Psoas muscle (tissue), 8 donors: Measurements from ENCODE around the gene GNPDA1. TPM values are rescaled to one million over a fixed set of nuclear protein-coding genes. Genes with fewer than 3 reads are reported as not detected.

Source experiments
- ATAC-seq, 4 donors: fragments of 200-7000 bp; cut with Tn5 transposase; one replicate each; pipeline ENCODE4 v1.9.1; 2020; ENCODE audit warnings: moderate library complexity in 3 of 4, mild to moderate bottlenecking in 2 of 4
- DNase-seq, 2 donors: peaks; one replicate each; pipeline ENCODE4 v3.0.0-alpha.2; 2020
- H3K27ac ChIP-seq: fragments of 200-600 bp; one replicate; pipeline ENCODE4 v1.8.0; 2022
- H3K27me3 ChIP-seq, 3 donors: fragments of 200-600 bp in 1 of 3; one replicate each; pipeline versions ENCODE4 v1.6.1 to v1.8.0; 2013 to 2022; ENCODE audit warnings: low read length in 2 of 3, mild to moderate bottlenecking in 2 of 3, moderate library complexity in 1 of 3; ENCODE audit not compliant: insufficient read depth in 3 of 3
- H3K36me3 ChIP-seq, 2 donors: fragments of 200-600 bp in 1 of 2; one replicate each; pipeline versions ENCODE4 v1.6.1 to v1.8.0; 2013 to 2022; ENCODE audit warnings: low read depth in 1 of 2, mild to moderate bottlenecking in 1 of 2, moderate library complexity in 1 of 2; ENCODE audit not compliant: insufficient read depth in 1 of 2
- H3K4me1 ChIP-seq: fragments of 200-600 bp; one replicate; pipeline ENCODE4 v1.8.0; 2022
- H3K4me3 ChIP-seq: fragments of 200-600 bp; one replicate; pipeline ENCODE4 v1.8.0; 2022; ENCODE audit warnings: mild to moderate bottlenecking
- H3K9me3 ChIP-seq: fragments of 200-600 bp; one replicate; pipeline ENCODE4 v1.8.0; 2022
- CTCF ChIP-seq: fragments of 200-600 bp; IDR thresholded peaks from one replicate; pipeline ENCODE4 v1.8.0; 2022; ENCODE audit warnings: antibody characterized with exemption
- WGBS, 3 donors: extraction: QIAGEN DNeasy Blood & Tissue Kit; methylation state at CpG; one replicate each; pipeline versions ENCODE4 v1.1.6 to v1.1.7; 2013; 5-methylcytosine and 5-hydroxymethylcytosine counted together
- intact Hi-C, 2 donors: fragments of 100-400 bp; cut with DNase I; formaldehyde crosslinking; loops; one replicate each; pipeline versions ENCODE4 v1.11.0 to v1.14.2; 2022
- polyA plus RNA-seq, 3 donors: library from polyadenylated mRNA; stranded (reverse); fragments of 200-250 nt; gene quantifications; one replicate each; pipeline ENCODE4 v1.2.3, GENCODE V29; 2013
- total RNA-seq, 4 donors: library from RNA; stranded (reverse); fragmentation: NEBNext Ultra II Directional in 2 of 4; extraction: Animal tissue kit (Norgen Biotek cat#: 25700) in 2 of 4; gene quantifications; one replicate each; pipeline versions ENCODE4 v1.2.1 to v1.2.4, GENCODE V29; 2021 to 2023
- donor health status: healthy with polysubstance abuse.
- donor health status: DM: no; HTN: no; CAD: no; lungs with moderate emphysema.
- donor health status: Bipolar disorder and iron deficiency.
- donor health status: healthy.
- donor health status: DM: yes; HTN: yes; CAD: no.
- donor health status: DM: no; HTN: no; CAD: no.
- donor health status: DM: no; HTN: no; CAD: no.
- donor health status: DM: yes; HTN: yes; CAD: no.

GNPDA1 gene
- total and polyA plus RNA-seq, 7 donors, result 18.7 to 36.8 (median 26.4) TPM

- H3K4me1 ChIP-seq, result peaks cover 5% of the 10 kb centered on the region
- 27 to 30% (median 28%) methylated on average over 14 of the region's 14 CpGs for WGBS, 3 donors
These were observed 52.1 kb downstream of the GNPDA1 start for GRCh38 chr5:141960449-141961323.

GRCh38 chr5:141960018-141960417, 52.8 kb downstream of the GNPDA1 start:
- intact Hi-C loops, result loop anchor here (1.0 to 5.0 kb wide), 3 partner anchors 83 to 268 kb away; partner anchors contain the start of gene PCDH1 (in 1 of the 2)
- H3K27ac ChIP-seq, result no peak overlapping the region
- H3K27me3 ChIP-seq, result no peaks in the 10 kb centered on the region
- 54 to 61% (median 57%) methylated on average over 10 of the region's 10 CpGs for WGBS, 3 donors
- ATAC-seq (peak in 1 of 4 donors; percentile 39), DNase-seq (no peak)
- no peak for TF ChIP-seq CTCF
- H3K36me3 ChIP-seq, result no peaks in the 10 kb centered on the region
- H3K9me3 ChIP-seq, result no peaks in the 10 kb centered on the region
- H3K4me3 ChIP-seq, result no peak overlapping the region
- H3K4me1 ChIP-seq, result peaks cover 5% of the 10 kb centered on the region

More at GRCh38 chr5:141960449-141961323, 52.1 kb downstream of the GNPDA1 start:
- DNase-seq (peak; percentile 88 to 93), ATAC-seq (peak; percentile 86 to 95 (median 87))
- intact Hi-C loops, result loop anchor here (1.0 to 5.0 kb wide), 3 partner anchors 83 to 268 kb away; partner anchors contain the start of gene PCDH1 (in 1 of the 2)
- no peaks in the 10 kb centered on the region for H3K9me3 ChIP-seq
- H3K36me3 ChIP-seq, result no peaks in the 10 kb centered on the region
- no peak overlapping the region for H3K4me3 ChIP-seq
- no peak overlapping the region for H3K27ac ChIP-seq
- no peaks in the 10 kb centered on the region for H3K27me3 ChIP-seq
- peak; percentile 89 for TF ChIP-seq CTCF

GRCh38 chr5:141958546-141959172, 54.2 kb downstream of the GNPDA1 start:
- TF ChIP-seq CTCF, result no peak
- intact Hi-C loops, result no loop called here
- H3K4me3 ChIP-seq, result peak overlapping the region; percentile 56
- DNase-seq (peak; percentile 41 to 67), ATAC-seq (peak in 3 of 4 donors; percentile 38 to 48 (median 40))
- no peaks in the 10 kb centered on the region for H3K36me3 ChIP-seq
- no peaks in the 10 kb centered on the region for H3K27me3 ChIP-seq
- H3K9me3 ChIP-seq, result no peaks in the 10 kb centered on the region
- 57 to 66% (median 63%) methylated on average over 8 of the region's 8 CpGs for WGBS, 3 donors
- peaks cover 5% of the 10 kb centered on the region for H3K4me1 ChIP-seq
- peak overlapping the region; percentile 58 for H3K27ac ChIP-seq

GRCh38 chr5:141958113-141958512, 54.7 kb downstream of the GNPDA1 start, which contains the start of gene PCDH12:
Gene PCDH12 (minus strand): TSS chr5:141958202. CDS start chr5:141957851, 351 bp downstream.
- TF ChIP-seq CTCF, result no peak
- H3K27ac ChIP-seq, result peak within 1 kb of the TSS; percentile 58
- peak within 1 kb of the TSS; percentile 56 for H3K4me3 ChIP-seq
- ATAC-seq (peak in 2 of 4 donors; percentile 19 to 25), DNase-seq (peak; percentile 47 to 68)
- no peaks in the 10 kb centered on the region for H3K9me3 ChIP-seq
- H3K36me3 ChIP-seq, result no peaks in the 10 kb centered on the region
- peaks cover 5% of the 10 kb centered on the region for H3K4me1 ChIP-seq
- WGBS, 3 donors, result 27 to 45% (median 30%) methylated on average over 7 of the region's 7 CpGs
- intact Hi-C loops, result no loop called here
- no peaks in the 10 kb centered on the region for H3K27me3 ChIP-seq
